Loucy (cell line): ENCODE data around the gene IFNAR2.

Source experiments
- EZH2phosphoT487 ChIP-seq: fragments of 200-600 bp; IDR thresholded peaks from 2 replicates; pipeline ENCODE4 v1.6.1; 2018; ENCODE audit warnings: antibody characterized with exemption, mild to moderate bottlenecking, moderate library complexity, borderline replicate concordance
- TF ChIP-seq, protein P1 (sequence below): fragments of 200-600 bp; sonication (generic); conservative IDR thresholded peaks from 2 replicates; pipeline ENCODE4 v1.5.1; 2014; ENCODE audit warnings: mild to moderate bottlenecking, antibody characterized with exemption, low read length

- TF ChIP-seq, protein P1, sequence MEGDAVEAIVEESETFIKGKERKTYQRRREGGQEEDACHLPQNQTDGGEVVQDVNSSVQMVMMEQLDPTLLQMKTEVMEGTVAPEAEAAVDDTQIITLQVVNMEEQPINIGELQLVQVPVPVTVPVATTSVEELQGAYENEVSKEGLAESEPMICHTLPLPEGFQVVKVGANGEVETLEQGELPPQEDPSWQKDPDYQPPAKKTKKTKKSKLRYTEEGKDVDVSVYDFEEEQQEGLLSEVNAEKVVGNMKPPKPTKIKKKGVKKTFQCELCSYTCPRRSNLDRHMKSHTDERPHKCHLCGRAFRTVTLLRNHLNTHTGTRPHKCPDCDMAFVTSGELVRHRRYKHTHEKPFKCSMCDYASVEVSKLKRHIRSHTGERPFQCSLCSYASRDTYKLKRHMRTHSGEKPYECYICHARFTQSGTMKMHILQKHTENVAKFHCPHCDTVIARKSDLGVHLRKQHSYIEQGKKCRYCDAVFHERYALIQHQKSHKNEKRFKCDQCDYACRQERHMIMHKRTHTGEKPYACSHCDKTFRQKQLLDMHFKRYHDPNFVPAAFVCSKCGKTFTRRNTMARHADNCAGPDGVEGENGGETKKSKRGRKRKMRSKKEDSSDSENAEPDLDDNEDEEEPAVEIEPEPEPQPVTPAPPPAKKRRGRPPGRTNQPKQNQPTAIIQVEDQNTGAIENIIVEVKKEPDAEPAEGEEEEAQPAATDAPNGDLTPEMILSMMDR = no peak
- no peak for TF ChIP-seq EZH2phosphoT487
Observed at GRCh38 chr21:33258475-33258874, 28.7 kb downstream of the IFNAR2 start.
